ENCODE results near the gene PNLIPRP3. TPM values are rescaled to one million over a fixed set of nuclear protein-coding genes. Genes with fewer than 3 reads are reported as not detected.

Gene PNLIPRP3
- total and polyA plus RNA-seq, 10 of the 15 experiments (the other 5 are each of a cell fraction or from before 2014, with no cell fraction given), result 0.03 TPM; not detected in 9

GRCh38 chr10:116489460-116489859 lies 61.8 kb downstream of the PNLIPRP3 start (continued):
- TF ChIP-seq, protein P1, sequence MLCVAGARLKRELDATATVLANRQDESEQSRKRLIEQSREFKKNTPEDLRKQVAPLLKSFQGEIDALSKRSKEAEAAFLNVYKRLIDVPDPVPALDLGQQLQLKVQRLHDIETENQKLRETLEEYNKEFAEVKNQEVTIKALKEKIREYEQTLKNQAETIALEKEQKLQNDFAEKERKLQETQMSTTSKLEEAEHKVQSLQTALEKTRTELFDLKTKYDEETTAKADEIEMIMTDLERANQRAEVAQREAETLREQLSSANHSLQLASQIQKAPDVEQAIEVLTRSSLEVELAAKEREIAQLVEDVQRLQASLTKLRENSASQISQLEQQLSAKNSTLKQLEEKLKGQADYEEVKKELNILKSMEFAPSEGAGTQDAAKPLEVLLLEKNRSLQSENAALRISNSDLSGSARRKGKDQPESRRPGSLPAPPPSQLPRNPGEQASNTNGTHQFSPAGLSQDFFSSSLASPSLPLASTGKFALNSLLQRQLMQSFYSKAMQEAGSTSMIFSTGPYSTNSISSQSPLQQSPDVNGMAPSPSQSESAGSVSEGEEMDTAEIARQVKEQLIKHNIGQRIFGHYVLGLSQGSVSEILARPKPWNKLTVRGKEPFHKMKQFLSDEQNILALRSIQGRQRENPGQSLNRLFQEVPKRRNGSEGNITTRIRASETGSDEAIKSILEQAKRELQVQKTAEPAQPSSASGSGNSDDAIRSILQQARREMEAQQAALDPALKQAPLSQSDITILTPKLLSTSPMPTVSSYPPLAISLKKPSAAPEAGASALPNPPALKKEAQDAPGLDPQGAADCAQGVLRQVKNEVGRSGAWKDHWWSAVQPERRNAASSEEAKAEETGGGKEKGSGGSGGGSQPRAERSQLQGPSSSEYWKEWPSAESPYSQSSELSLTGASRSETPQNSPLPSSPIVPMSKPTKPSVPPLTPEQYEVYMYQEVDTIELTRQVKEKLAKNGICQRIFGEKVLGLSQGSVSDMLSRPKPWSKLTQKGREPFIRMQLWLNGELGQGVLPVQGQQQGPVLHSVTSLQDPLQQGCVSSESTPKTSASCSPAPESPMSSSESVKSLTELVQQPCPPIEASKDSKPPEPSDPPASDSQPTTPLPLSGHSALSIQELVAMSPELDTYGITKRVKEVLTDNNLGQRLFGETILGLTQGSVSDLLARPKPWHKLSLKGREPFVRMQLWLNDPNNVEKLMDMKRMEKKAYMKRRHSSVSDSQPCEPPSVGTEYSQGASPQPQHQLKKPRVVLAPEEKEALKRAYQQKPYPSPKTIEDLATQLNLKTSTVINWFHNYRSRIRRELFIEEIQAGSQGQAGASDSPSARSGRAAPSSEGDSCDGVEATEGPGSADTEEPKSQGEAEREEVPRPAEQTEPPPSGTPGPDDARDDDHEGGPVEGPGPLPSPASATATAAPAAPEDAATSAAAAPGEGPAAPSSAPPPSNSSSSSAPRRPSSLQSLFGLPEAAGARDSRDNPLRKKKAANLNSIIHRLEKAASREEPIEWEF (IDR thresholded peaks at IDR 0.05; ENCODE audit: insufficient replicate concordance, low read depth, low read length), result no peak
- no peak for TF ChIP-seq NBN (IDR thresholded peaks at IDR 0.05)
- no peak for TF ChIP-seq NFYA (IDR thresholded peaks at IDR 0.05; ENCODE audit: borderline replicate concordance, low read depth, low read length)
- TF ChIP-seq ZBTB4 (CRISPR knock-in tag; IDR thresholded peaks at IDR 0.05), result no peak
- TF ChIP-seq, protein P2, sequence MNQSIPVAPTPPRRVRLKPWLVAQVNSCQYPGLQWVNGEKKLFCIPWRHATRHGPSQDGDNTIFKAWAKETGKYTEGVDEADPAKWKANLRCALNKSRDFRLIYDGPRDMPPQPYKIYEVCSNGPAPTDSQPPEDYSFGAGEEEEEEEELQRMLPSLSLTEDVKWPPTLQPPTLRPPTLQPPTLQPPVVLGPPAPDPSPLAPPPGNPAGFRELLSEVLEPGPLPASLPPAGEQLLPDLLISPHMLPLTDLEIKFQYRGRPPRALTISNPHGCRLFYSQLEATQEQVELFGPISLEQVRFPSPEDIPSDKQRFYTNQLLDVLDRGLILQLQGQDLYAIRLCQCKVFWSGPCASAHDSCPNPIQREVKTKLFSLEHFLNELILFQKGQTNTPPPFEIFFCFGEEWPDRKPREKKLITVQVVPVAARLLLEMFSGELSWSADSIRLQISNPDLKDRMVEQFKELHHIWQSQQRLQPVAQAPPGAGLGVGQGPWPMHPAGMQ (IDR thresholded peaks at IDR 0.05; ENCODE audit: borderline replicate concordance), result no peak
